Uterus (tissue), 4 donors: Measurements from ENCODE around the gene SOCS1. TPM values are rescaled to one million over a fixed set of nuclear protein-coding genes. Genes with fewer than 3 reads are reported as not detected.

Experiments used
- DNase-seq, 2 donors: peaks; one replicate each; pipeline ENCODE4 v3.0.0-alpha.2; 2019 to 2020
- H3K27ac ChIP-seq, 2 donors: fragments of 200-600 bp; sonication (generic); 1 replicate in 1 of 2; 2 replicates in 1 of 2; pipeline ENCODE4 v1.5.1; 2016 to 2018
- H3K27me3 ChIP-seq, 2 donors: fragments of 200-600 bp; sonication (generic); one replicate each; pipeline ENCODE4 v1.5.1; 2018 to 2019; ENCODE audit warnings: control low read depth in 1 of 2
- H3K36me3 ChIP-seq, 2 donors: fragments of 200-600 bp; sonication (generic); one replicate each; pipeline ENCODE4 v1.5.1; 2019; ENCODE audit warnings: control low read depth in 1 of 2
- H3K4me1 ChIP-seq, 2 donors: fragments of 200-600 bp; sonication (generic); one replicate each; pipeline ENCODE4 v1.5.1; 2018 to 2019; ENCODE audit warnings: control low read depth in 1 of 2
- H3K4me3 ChIP-seq, 2 donors: fragments of 200-600 bp; sonication (generic); 1 replicate in 1 of 2; 2 replicates in 1 of 2; pipeline ENCODE4 v1.5.1; 2018 to 2019; ENCODE audit warnings: mild to moderate bottlenecking in 1 of 2
- H3K9me3 ChIP-seq, 2 donors: fragments of 200-600 bp; sonication (generic); one replicate each; pipeline ENCODE4 v1.5.1; 2019; ENCODE audit warnings: control low read depth in 1 of 2
- CTCF ChIP-seq, 4 experiments: fragments of 200-600 bp in 2 of 4; fragments of 450-650 bp in 2 of 4; sonication (generic) in 2 of 4; IDR thresholded peaks; one replicate each; pipeline ENCODE4 v1.5.1; 2016 to 2019; ENCODE audit warnings: antibody characterized with exemption in 4 of 4, mild to moderate bottlenecking in 2 of 4, moderate library complexity in 1 of 4
- POLR2A ChIP-seq, 2 donors: fragments of 450-650 bp; IDR thresholded peaks; one replicate each; pipeline ENCODE4 v1.6.1; 2016; ENCODE audit warnings: antibody characterized with exemption in 2 of 2, mild to moderate bottlenecking in 1 of 2, moderate library complexity in 1 of 2
- intact Hi-C: fragments of 100-400 bp; cut with DNase I; formaldehyde crosslinking; loops from one replicate; pipeline ENCODE4 v1.15.1; 2023; ENCODE audit warnings: low total_unique reads
- small RNA-seq: library from RNA; depleted of rRNA; stranded (forward); fragments of <200 nt; gene quantifications from one replicate; pipeline ENCODE3, GENCODE V24; 2016
- total RNA-seq, 4 donors: library from RNA; depleted of rRNA in 3 of 4; stranded (reverse); fragments of >200 nt in 3 of 4; gene quantifications; one replicate each; pipeline versions ENCODE4 v1.1.0 to v1.2.4, GENCODE V29; 2014 to 2023
- donor health status: DM: yes; HTN: yes; CAD: no.

SOCS1 gene
- total RNA-seq, 4 donors from 2014 or later: 6.4 to 45.3 (median 7.6) TPM; not detected in 1

- H3K9me3 ChIP-seq: no peaks in the 10 kb centered on the region
- intact Hi-C loops: no loop called here
- DNase-seq: no peak
- H3K4me1 ChIP-seq: no peaks in the 10 kb centered on the region
- H3K27me3 ChIP-seq: no peaks in the 10 kb centered on the region
- H3K4me3 ChIP-seq: no peak overlapping the region
- no peaks in the 10 kb centered on the region for H3K36me3 ChIP-seq
- H3K27ac ChIP-seq: no peak overlapping the region
- TF ChIP-seq POLR2A (IDR thresholded peaks at IDR 0.05) (no peak), CTCF (IDR thresholded peaks at IDR 0.05) (no peak)
Measured at GRCh38 chr16:11205754-11206581, 50.0 kb downstream of the SOCS1 start.

- Histone ChIP-seq H3K27me3 (no peaks in the 10 kb centered on the region), H3K4me1 (no peaks in the 10 kb centered on the region), H3K36me3 (no peaks in the 10 kb centered on the region), H3K4me3 (no peak overlapping the region), H3K9me3 (no peaks in the 10 kb centered on the region), H3K27ac (no peak overlapping the region)
- no peak for DNase-seq
- intact Hi-C loops: no loop called here
- TF ChIP-seq CTCF (IDR thresholded peaks at IDR 0.05) (no peak), POLR2A (IDR thresholded peaks at IDR 0.05) (no peak)
Measured at GRCh38 chr16:11205065-11205699, 50.8 kb downstream of the SOCS1 start.

- no peak for TF ChIP-seq CTCF (IDR thresholded peaks at IDR 0.05)
- TF ChIP-seq POLR2A (IDR thresholded peaks at IDR 0.05): no peak
- no peaks in the 10 kb centered on the region for H3K36me3 ChIP-seq
- H3K4me3 ChIP-seq: no peak overlapping the region
- H3K27me3 ChIP-seq: no peaks in the 10 kb centered on the region
- DNase-seq: no peak
- H3K4me1 ChIP-seq: no peaks in the 10 kb centered on the region
- H3K27ac ChIP-seq: no peak overlapping the region
- intact Hi-C loops: no loop called here
- H3K9me3 ChIP-seq: no peaks in the 10 kb centered on the region
Measured at GRCh38 chr16:11204513-11205047, 51.4 kb downstream of the SOCS1 start.

Small RNA genes lying within 50 kb of the gene (small RNA-seq; reads per million reads assigned to genes)
- not detected for gene RF00554

Other genes with a start within 250 kb of the SOCS1 start
- not detected for gene TNP2, start 13.1 kb upstream of the SOCS1 start, total RNA-seq
- not detected for gene PRM3, start 17.4 kb upstream of the SOCS1 start, total RNA-seq
- not detected for gene PRM2, start 20.3 kb upstream of the SOCS1 start, total RNA-seq
- not detected for gene PRM1, start 25.1 kb upstream of the SOCS1 start, total RNA-seq
- 10 to 100 TPM in 1 of 4 donors, under 1 TPM in 1, not detected in 2; 0.49 to 15.3 TPM for gene RMI2, start 89.3 kb upstream of the SOCS1 start, total RNA-seq